Renal cortical epithelial cell (primary cell): ENCODE results near the gene EXT2. TPM values are rescaled to one million over a fixed set of nuclear protein-coding genes. Genes with fewer than 3 reads are reported as not detected.
A peak's percentile ranks its signal among the peaks of the same experiment; 100 is the strongest.

Experiments
- DNase-seq: peaks from one replicate; pipeline ENCODE4 v3.0.0-alpha.2; 2011; ENCODE audit warnings: low read depth
- total RNA-seq: library from RNA; depleted of rRNA; stranded (reverse); fragments of >200 nt; gene quantifications from 2 replicates; pipeline ENCODE4 v1.2.3, GENCODE V29; 2014

The EXT2 gene
- total RNA-seq, 1 donor from 2014 or later = 129 TPM

GRCh38 chr11:44243086-44243485 is 147.6 kb downstream of the EXT2 start:
- no peak for DNase-seq

- peak; percentile 69 for DNase-seq
Observed at GRCh38 chr11:44243595-44244343, 148.3 kb downstream of the EXT2 start.

GRCh38 chr11:44244639-44245310 is 149.3 kb downstream of the EXT2 start:
- DNase-seq = no peak

GRCh38 chr11:44246726-44247125 is 151.2 kb downstream of the EXT2 start:
- DNase-seq = no peak

- DNase-seq = no peak
Observed at GRCh38 chr11:44247508-44247907, 152.0 kb downstream of the EXT2 start.

- no peak for DNase-seq
Observed at GRCh38 chr11:44248109-44248508, 152.6 kb downstream of the EXT2 start.

GRCh38 chr11:44250421-44250820 is 154.9 kb downstream of the EXT2 start:
- no peak for DNase-seq

- DNase-seq = no peak
Observed at GRCh38 chr11:44252999-44253602, 157.6 kb downstream of the EXT2 start.

- no peak for DNase-seq
Observed at GRCh38 chr11:44255406-44256071, 160.1 kb downstream of the EXT2 start.

GRCh38 chr11:44256673-44257291 is 161.3 kb downstream of the EXT2 start:
- DNase-seq = no peak

GRCh38 chr11:44257338-44258189 is 162.1 kb downstream of the EXT2 start:
- no peak for DNase-seq

GRCh38 chr11:44258190-44258489 is 162.7 kb downstream of the EXT2 start:
- no peak for DNase-seq

GRCh38 chr11:44258839-44259420 is 163.5 kb downstream of the EXT2 start:
- no peak for DNase-seq

GRCh38 chr11:44260081-44260480 is 164.6 kb downstream of the EXT2 start:
- no peak for DNase-seq

- no peak for DNase-seq
Observed at GRCh38 chr11:44261800-44262591, 166.5 kb downstream of the EXT2 start.

- DNase-seq = no peak
Observed at GRCh38 chr11:44263738-44264437, 168.4 kb downstream of the EXT2 start.

- DNase-seq = no peak
Observed at GRCh38 chr11:44264438-44264749, 168.9 kb downstream of the EXT2 start.

GRCh38 chr11:44264761-44265160 is 169.3 kb downstream of the EXT2 start:
- DNase-seq = no peak

- DNase-seq = no peak
Observed at GRCh38 chr11:44266056-44266780, 170.7 kb downstream of the EXT2 start.
